ENCODE results near the gene RALGPS1. TPM values are rescaled to one million over a fixed set of nuclear protein-coding genes. Genes with fewer than 3 reads are reported as not detected.

The RALGPS1 gene
- total RNA-seq, 4 donors from 2014 or later: 4.6 to 11.9 (median 10.0) TPM

DNA sequence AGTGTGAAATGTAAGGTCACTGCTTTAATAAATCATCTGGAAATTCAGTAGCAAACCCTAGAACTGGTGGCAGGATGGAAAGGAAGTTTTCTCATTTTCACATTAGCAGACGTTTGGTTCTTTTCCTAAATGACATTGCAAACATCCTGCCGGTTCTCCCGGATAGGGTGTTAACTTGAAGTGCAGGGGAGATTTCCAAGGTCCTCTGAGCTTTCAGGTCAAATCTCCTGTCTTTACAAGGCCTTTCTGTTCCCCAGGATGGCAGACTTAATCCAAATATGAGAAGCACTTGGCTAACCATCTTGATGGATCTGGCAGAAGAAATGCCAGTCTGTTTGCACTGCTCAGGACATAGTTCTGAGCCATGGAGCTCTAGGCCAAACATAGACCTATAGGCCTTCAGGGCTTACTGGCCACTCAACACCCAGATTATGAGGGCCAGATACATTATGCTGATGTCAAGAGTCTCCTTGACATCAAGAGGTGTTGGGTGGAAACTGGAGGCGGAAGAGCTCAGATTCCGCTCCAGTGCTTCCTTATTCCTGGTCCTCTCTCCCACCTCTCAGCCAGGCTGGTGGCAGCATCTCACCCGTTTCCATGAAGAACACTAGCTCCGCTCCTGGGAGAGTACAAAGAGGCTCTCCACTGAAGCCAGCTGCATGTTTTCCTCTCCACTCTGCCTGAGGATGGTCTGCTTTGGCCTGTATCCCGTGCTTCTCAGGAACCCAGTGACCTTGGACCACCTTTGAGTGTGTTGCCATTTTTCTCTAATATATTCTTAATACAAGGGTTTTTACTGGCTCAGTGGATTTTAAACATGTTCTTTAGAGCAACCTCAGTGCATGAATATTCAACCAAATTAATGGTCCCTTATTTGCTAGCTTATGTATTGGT is 61.0 kb downstream of the RALGPS1 start:
- TF ChIP-seq POLR2AphosphoS5 (IDR thresholded peaks at IDR 0.05) (no peak), POLR2A (IDR thresholded peaks at IDR 0.05; ENCODE audit: low read depth) (no peak), EP300 (IDR thresholded peaks at IDR 0.05) (no peak)
- TF ChIP-seq, protein P1, sequence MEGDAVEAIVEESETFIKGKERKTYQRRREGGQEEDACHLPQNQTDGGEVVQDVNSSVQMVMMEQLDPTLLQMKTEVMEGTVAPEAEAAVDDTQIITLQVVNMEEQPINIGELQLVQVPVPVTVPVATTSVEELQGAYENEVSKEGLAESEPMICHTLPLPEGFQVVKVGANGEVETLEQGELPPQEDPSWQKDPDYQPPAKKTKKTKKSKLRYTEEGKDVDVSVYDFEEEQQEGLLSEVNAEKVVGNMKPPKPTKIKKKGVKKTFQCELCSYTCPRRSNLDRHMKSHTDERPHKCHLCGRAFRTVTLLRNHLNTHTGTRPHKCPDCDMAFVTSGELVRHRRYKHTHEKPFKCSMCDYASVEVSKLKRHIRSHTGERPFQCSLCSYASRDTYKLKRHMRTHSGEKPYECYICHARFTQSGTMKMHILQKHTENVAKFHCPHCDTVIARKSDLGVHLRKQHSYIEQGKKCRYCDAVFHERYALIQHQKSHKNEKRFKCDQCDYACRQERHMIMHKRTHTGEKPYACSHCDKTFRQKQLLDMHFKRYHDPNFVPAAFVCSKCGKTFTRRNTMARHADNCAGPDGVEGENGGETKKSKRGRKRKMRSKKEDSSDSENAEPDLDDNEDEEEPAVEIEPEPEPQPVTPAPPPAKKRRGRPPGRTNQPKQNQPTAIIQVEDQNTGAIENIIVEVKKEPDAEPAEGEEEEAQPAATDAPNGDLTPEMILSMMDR (IDR thresholded peaks at IDR 0.05): no peak
- 65% methylated on average over 8 of the region's 8 CpGs for WGBS
- intact Hi-C loops (cut with DNase I): no loop called here
- no peak overlapping the region for H3K4me3 ChIP-seq
- H3K27me3 ChIP-seq: no peaks in the 10 kb centered on the region
- H3K27ac ChIP-seq (replicated peaks in 1 of 4): peak overlapping the region in 2 of 4 donors; percentile 15 to 40
- H3K36me3 ChIP-seq: no peaks in the 10 kb centered on the region
- peaks cover 0 to 13% (median 13%) of the 10 kb centered on the region in 4 donors for H3K4me1 ChIP-seq
- DNase-seq (ENCODE audit: extremely low spot score): no peak
- no peaks in the 10 kb centered on the region for H3K9me3 ChIP-seq

DNA sequence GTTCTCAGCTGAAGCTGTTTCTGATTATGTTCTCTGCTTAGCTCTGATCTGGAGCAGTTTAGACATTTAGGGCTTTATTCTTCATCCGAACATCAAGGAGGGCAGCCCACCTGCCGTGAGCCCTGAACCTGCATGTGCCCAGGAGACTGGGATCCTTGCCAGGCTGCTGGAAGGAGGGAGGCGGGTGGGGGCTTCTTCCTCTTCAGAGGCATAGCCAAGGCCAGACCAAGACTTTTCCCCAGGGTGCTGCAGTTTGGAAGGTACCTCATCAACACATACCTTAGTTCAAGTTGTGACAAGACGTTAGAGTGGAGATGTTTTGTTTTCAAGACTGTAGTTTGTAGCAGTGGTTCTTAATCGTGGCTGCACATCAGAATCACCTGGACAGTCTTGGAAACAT is 64.9 kb downstream of the RALGPS1 start:
- peak; percentile 91 for DNase-seq (ENCODE audit: extremely low spot score)
- Histone ChIP-seq H3K27ac (replicated peaks in 1 of 4) (no peak overlapping the region), H3K9me3 (no peaks in the 10 kb centered on the region), H3K36me3 (no peaks in the 10 kb centered on the region), H3K4me3 (no peak overlapping the region), H3K27me3 (no peaks in the 10 kb centered on the region), H3K4me1 (peaks cover 0 to 17% (median 13%) of the 10 kb centered on the region in 4 donors)
- intact Hi-C loops (cut with DNase I): no loop called here
- 56% methylated on average over 3 of the region's 5 CpGs for WGBS
- TF ChIP-seq, protein P1 (IDR thresholded peaks at IDR 0.05): no peak
- TF ChIP-seq EP300 (IDR thresholded peaks at IDR 0.05): no peak
- TF ChIP-seq POLR2A (IDR thresholded peaks at IDR 0.05; ENCODE audit: low read depth): no peak
- no peak for TF ChIP-seq POLR2AphosphoS5 (IDR thresholded peaks at IDR 0.05)

DNA sequence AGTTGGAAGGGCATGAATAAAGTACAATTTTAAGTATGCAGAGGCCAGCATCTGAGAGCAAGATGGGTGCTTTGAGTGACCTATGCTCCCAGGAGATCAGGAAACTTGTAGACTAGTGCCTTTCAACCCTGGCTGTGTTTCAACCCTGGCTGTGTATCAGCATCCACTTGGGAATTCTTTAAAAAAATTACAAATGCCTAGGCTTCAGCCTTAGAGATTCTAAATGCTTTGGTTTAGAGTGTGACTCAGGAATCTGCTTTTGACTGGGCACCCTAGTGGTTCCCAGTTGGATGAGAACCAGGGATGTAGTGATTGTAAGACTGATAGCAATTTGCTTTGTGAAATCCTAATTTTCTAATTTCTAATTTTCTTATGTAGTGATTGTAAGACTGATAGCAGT is 65.6 kb downstream of the RALGPS1 start:
- H3K27me3 ChIP-seq: no peaks in the 10 kb centered on the region
- no peak for DNase-seq (ENCODE audit: extremely low spot score)
- H3K4me3 ChIP-seq: no peak overlapping the region
- TF ChIP-seq, protein P1 (IDR thresholded peaks at IDR 0.05): no peak
- TF ChIP-seq POLR2AphosphoS5 (IDR thresholded peaks at IDR 0.05) (no peak), POLR2A (IDR thresholded peaks at IDR 0.05; ENCODE audit: low read depth) (no peak), EP300 (IDR thresholded peaks at IDR 0.05) (no peak)
- intact Hi-C loops (cut with DNase I): no loop called here
- no peaks in the 10 kb centered on the region for H3K9me3 ChIP-seq
- H3K4me1 ChIP-seq: peaks cover 0 to 20% (median 15%) of the 10 kb centered on the region in 4 donors
- no peaks in the 10 kb centered on the region for H3K36me3 ChIP-seq
- no peak overlapping the region for H3K27ac ChIP-seq (replicated peaks in 1 of 4)

DNA sequence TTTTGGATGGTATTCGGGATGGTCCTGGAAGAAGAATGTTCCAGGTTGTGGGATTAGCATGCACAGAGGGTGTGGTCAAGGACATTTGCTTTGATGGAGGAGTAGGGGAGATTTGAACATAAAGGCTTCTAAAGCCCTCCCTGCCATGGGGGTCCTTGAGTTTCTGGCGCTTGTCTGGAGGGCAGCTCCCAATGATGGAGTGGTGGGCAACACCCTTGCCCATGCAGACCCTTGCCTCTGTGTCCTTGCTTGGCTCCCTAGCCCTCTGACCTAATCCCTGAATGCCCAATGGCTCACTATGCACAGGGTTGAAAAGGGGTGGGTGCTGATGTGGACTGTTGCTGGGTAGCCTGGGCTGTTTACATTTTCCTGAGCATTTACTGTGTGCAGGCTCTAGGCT is 66.6 kb downstream of the RALGPS1 start:
- TF ChIP-seq POLR2AphosphoS5 (IDR thresholded peaks at IDR 0.05) (no peak), EP300 (IDR thresholded peaks at IDR 0.05) (no peak), POLR2A (IDR thresholded peaks at IDR 0.05; ENCODE audit: low read depth) (no peak)
- TF ChIP-seq, protein P1 (IDR thresholded peaks at IDR 0.05): no peak
- intact Hi-C loops (cut with DNase I): no loop called here
- H3K4me3 ChIP-seq: no peak overlapping the region

More for the DNA sequence above, 66.6 kb downstream of the RALGPS1 start:
- H3K9me3 ChIP-seq: no peaks in the 10 kb centered on the region
- no peak overlapping the region for H3K27ac ChIP-seq (replicated peaks in 1 of 4)
- H3K36me3 ChIP-seq: no peaks in the 10 kb centered on the region
- 97% methylated on average over 2 of the region's 2 CpGs for WGBS
- DNase-seq (ENCODE audit: extremely low spot score): peak; percentile 50
- no peaks in the 10 kb centered on the region for H3K27me3 ChIP-seq
- peaks cover 8 to 19% (median 17%) of the 10 kb centered on the region in 4 donors for H3K4me1 ChIP-seq
